Adrenal gland (tissue), 5 donors: Measurements from ENCODE around the gene DGLUCY.

Source experiments
- CTCF ChIP-seq, 6 experiments: fragments of 450-650 bp in 4 of 6; fragments of 200-600 bp in 2 of 6; sonication (generic) in 1 of 6; IDR thresholded peaks; 1 replicate in 5 of 6; 2 replicates in 1 of 6; pipeline versions ENCODE4 v1.5.1 to v1.8.0; 2016 to 2021; ENCODE audit warnings: antibody characterized with exemption in 6 of 6, mild to moderate bottlenecking in 2 of 6, moderate library complexity in 1 of 6
- POLR2A ChIP-seq, 2 donors: fragments of 450-650 bp; IDR thresholded peaks; one replicate each; pipeline ENCODE4 v1.6.1; 2017; ENCODE audit warnings: antibody characterized with exemption in 2 of 2, mild to moderate bottlenecking in 2 of 2, moderate library complexity in 1 of 2
- donor health status: DM: no; HTN: no; CAD: no.

- TF ChIP-seq CTCF (IDR thresholded peaks at IDR 0.05) (no peak), POLR2A (IDR thresholded peaks at IDR 0.05) (no peak)
Measured at GRCh38 chr14:91204657-91205056, 90.8 kb downstream of the DGLUCY start.
